IPS-18c (cell line): Measurements from ENCODE around the gene TNPO3.
"Not testable (repeated sequence)": the region's sequence is repeated elsewhere in the genome, so short reads cannot be mapped to it uniquely, and the experiment has no call there.

Source experiments
- H3K4me3 ChIP-seq: 2 replicates; pipeline ENCODE4 v1.7.0; 2013; ENCODE audit warnings: low read depth, mild to moderate bottlenecking, low read length, moderate library complexity; ENCODE audit not compliant: insufficient read depth
- H3K9me3 ChIP-seq: one replicate; pipeline ENCODE4 v1.6.1; 2013; ENCODE audit warnings: mild to moderate bottlenecking, low read length, moderate library complexity; ENCODE audit not compliant: control insufficient read depth, insufficient read depth

Gene TNPO3

DNA sequence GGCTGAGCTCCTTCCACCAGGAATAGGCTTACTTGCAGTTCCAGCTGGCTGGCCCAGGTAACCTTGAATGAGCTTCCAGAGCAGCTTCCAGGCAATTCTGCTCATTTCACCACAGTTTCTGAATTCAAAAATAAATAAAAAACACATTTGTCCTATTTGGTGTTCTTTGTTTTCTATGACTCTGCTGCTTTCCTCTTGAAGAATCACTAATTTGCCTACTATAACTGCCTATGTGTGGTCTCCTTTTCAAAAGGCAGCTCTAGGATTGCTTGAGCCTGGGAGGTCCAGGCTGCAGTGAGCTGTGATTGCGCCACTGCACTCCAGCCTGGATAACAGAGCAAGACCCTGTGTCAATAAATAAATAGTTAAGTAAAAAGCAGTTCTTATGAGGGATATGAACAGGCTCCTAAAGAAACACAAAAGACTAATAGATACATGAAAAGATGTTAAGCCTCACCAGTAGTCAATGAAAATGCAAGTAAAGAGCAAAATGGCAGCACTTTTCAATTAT, 19.5 kb upstream of the TNPO3 start:
- no peak overlapping the region for H3K4me3 ChIP-seq
- H3K9me3 ChIP-seq: peaks cover 2% of the 10 kb centered on the region

DNA sequence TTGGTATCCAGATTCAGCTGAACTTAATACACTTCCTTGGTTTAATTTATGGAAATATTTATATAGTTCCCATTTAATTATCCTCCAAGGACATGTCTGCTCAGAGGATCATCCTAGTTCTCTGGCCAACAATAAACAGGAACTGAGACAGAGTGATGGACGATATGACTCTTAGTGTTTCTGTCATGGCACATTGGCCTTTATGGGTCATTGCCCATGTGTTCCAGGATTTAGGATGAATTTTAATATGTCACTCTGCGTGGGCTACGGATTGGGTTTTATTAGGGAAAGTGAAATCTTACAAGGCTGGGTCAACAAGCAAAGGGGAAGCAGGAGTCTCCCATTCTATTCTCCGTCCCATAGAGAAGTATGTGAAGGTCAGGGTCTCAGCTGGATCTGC, 18.8 kb upstream of the TNPO3 start:
- Histone ChIP-seq H3K4me3 (no peak overlapping the region), H3K9me3 (peaks cover 2% of the 10 kb centered on the region)

DNA sequence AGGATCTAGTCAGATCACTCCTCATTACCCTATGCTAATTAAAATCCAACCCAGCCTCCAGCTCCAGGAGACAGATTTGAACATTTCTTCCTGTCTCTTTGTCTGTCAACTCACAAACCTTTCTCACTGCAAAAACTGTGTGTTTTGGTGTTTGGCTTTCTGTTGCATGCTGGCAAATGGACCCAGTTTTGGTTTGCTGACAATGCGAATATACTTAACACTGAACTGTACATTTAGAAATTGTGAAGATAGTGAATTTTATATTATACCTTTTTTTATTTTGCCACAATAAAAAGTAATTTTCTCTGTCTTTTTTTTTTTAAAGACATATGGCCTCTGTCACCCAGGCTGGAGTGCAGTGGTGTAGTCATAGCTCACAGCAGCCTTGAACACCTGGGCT, 18.3 kb upstream of the TNPO3 start:
- H3K4me3 ChIP-seq: no peak overlapping the region
- peaks cover 4% of the 10 kb centered on the region for H3K9me3 ChIP-seq

DNA sequence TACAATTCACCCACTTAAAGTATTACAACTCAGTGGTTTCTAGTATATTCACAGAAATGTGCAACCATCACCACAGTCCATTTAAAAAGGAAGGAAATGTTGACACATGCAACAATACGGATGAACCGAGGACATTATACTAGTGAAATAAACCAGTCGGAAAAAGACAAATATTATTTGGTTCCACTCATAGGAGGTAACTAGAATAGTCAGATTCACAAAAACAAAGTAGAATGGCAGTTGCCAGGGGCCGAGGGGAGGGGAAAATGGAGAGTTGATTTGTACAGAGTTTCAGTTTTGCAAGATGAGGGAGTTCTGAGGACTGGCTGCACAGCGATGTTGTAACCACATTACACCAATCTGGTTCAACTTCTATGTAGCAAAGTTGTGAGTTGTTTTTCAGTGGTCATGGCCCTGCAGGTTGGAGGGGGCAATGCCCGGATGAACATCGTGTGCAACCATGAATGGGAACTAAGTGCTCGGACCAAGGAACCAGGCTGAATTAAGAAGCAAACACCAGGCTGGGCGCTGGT, 17.6 kb upstream of the TNPO3 start:
- Histone ChIP-seq H3K4me3 (no peak overlapping the region), H3K9me3 (peaks cover 4% of the 10 kb centered on the region)

DNA sequence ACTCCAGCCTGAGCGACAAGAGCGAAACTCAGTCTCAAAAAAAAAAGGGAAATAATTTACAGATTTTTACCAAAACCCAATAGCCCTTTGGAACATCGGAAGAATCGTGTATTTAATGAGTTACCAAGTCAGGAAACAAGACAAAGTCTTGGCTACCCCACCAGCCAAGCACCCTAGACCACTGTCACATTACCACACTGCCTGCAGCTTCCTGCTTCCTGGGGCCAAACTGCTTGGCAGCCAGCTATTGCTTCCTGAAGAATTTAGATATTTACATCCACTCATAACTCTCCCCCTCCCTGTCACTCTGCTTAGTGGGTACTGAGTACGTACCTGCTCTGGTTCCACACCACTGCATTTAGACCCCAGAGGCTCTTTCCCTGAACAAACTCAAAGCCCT, 14.1 kb upstream of the TNPO3 start:
- no peak overlapping the region for H3K4me3 ChIP-seq
- peaks cover 2% of the 10 kb centered on the region for H3K9me3 ChIP-seq

DNA sequence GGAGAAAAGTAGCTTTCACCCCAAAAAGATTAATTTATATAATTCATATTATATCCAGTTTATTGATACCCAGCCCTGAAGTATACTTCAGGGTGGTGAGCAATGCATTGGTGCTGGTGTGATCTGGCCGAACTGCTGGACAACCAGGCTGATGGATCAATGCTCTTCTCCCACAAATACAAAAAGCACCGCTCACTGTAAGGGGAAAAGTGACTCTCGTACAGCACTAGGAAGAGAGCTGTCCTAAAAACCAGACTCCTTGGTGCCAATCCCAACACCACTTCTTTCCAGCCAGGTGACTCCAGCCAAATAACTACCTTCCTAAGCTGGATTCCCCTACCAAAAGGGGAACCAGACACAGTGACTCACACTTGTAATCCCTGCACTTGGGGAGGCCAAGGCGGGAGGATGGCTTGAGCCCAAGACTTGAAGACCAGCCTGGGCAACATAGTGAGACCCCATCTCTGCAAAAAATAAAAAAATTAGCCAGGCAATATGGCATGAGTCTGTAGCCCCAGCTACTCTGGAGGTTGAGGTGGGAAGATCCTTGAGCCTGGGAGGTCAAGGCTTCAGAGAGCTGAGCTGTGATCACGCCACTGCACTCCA, 13.1 kb upstream of the TNPO3 start:
- Histone ChIP-seq H3K4me3 (no peak overlapping the region), H3K9me3 (peaks cover 2% of the 10 kb centered on the region)

DNA sequence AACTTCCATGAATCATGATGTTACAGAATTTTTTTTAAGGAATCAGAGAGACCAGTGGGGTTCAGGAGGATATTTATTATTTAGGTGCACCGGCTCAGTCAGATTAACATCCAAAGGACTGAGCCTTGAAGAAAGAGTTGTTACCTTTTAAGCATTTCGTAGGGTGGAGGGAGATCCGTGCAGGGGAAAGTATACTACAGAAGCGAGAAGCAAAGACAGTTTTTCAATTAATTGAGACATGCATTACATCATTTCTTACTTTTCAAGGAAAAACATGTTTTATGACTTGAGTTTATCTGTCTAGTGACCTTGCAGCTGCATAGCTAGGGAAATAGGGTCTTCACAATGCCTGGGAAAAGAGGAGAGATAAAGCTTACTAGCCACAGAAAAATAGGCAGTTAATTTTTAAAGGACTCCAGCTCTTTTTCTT, 12.2 kb upstream of the TNPO3 start:
- H3K4me3 ChIP-seq, H3K9me3 ChIP-seq: not testable (repeated sequence)

DNA sequence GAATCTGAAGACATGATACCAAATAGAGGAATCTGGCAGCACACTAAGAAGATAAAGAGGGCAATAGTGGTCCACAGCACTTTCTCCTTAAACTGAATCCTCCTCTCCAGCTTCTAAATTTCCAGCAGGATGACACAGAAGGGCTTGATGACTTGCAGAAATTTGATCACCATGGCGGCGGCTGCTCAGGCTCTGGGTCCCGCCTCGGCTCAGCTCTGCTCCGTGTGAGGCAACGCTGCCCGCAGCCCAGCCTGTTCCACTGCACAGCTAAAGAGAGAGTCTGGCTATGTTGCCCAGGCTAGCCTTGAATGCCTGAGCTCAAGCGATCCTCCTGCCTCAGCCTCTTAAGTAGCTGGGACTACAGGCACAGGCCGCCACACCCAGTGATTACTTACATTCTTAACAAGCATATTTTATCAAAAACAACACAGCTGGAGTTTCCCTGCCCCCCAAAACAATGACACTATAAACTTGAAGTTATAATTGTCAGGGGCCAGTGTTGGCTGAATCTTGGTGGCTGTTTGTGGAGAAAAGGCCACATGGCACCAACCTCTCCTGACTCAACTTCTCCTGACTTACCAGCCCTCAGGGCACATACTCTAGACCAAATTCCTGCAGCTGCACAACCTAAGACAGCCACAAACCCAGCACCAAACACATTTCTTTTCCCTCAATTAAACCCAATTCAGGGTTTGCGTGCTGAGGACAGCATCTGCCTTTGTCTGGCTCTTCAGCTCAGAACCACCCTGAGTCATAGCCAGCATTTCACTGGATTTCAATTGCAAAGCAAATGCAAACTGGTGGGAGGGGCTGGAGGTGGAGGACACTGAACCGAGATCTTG, 11.6 kb upstream of the TNPO3 start:
- H3K9me3 ChIP-seq: peaks cover 5% of the 10 kb centered on the region
- H3K4me3 ChIP-seq: no peak overlapping the region

DNA sequence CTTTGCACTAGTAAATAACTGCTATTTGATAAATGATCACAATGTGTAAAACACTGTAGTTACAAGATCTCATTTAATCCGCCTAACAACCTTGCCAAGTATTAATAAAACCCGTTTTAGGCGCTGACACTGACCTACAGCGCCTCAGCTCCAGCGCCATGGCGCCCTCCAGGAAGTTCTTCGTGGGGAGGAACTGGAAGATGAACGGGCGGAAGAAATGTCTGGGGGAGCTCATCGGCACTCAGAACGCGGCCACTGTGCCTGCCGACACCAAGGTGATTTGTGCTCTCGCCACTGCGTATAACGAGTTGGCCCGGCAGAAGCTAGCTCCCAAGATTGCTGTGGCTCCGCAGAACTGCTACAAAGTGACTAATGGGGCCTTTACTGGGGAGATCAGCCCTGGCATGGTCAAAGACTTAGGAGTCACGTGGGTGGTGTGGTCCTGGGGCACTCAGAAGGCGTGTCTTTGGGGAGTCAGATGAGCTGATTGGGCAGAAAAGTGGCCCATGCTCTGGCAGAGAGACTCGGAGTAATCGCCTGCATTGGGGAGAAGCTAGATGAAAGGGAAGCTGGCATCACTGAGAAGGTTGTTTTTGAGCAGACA, 1.1 kb upstream of the TNPO3 start:
- Histone ChIP-seq H3K4me3 (no peak overlapping the region), H3K9me3 (no peaks in the 10 kb centered on the region)

DNA sequence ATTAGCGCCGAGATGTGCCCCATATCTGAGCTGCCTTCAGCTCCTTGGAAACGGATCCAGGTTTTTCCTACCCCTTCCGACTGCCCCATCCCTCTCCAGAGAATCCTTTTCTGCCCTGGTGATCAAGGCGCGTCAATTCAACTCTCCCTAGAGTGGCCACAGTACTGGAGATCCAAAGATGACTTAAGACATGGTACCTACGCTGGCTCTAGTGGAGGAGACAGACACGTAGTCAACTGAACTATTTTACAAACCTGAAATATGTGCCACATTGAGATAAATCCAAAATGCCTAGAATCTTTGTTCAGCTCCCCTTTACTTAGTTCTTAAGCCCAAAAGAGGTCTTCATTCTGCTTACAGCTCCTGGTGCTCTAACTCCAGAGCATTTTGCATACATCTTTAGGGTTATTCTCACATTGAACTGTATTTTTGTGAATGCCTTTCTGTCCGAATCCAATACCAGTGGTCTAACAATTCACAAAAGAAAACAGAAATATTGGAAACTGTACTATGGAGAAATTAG, 444 bp upstream of the TNPO3 start:
- Histone ChIP-seq H3K9me3 (no peaks in the 10 kb centered on the region), H3K4me3 (peak overlapping the region; percentile 94)

DNA sequence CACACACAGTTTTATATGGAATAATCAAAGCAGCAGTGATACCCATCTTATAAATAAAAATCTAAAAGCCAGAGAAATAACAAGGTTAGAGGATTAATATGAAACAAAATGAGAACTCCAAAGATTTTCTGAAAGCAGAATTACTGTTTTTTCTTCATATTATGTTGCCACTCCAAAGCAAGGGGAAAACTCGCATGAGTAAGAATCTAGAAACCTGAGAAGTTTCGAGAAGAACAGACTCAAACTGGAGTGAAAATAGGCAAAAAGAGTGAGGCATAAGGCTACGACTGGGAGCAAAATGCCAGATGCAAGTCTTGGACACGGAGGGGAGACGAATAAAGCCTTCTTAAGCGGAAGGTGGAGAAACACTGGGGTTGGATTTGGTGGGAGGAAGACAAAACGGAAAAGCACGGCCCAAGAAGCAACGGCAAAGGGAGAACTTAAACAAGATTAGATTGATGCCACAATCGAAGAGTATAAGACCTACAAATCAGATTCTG, 923 bp downstream of the TNPO3 start:
- Histone ChIP-seq H3K4me3 (peak overlapping the region; percentile 94), H3K9me3 (no peaks in the 10 kb centered on the region)

DNA sequence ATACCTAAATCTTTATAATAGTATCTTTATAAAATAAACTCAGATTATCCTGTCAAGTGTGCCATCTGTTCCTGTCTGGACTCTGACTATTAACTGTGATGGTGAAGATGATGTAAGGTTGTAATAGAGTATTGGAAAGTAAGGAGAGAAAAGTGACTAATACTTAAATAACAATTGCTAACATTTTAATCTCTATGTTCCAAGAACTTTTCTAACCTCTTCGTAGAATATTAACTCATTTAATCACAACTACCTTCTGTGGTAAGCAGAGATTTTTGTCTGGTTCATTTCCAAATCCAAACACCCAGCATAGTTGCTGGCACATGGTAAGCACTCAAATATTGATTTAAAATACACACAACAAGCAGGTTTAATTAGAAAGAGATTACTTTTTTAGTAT, 2.5 kb downstream of the TNPO3 start:
- Histone ChIP-seq H3K4me3 (no peak overlapping the region), H3K9me3 (no peaks in the 10 kb centered on the region)

DNA sequence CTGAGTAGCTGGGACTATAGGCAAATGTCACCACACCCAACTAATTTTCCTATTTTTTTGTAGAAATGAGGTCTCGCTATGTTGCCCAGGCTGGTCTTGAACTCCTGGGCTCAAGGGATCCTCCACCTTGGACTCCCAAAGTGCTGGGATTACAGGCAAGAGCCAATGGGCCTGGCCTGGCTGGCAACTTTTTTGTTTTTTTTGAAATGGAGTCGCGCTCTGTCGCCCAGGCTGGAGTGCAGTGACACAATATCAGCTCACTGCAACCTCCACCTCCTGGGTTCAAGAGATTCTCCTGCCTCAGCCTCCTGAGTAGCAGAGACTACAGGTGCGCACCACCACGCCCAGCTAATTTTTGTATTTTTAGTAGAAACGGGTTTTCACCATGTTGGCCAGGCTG, 3.5 kb downstream of the TNPO3 start:
- not testable (repeated sequence) for H3K9me3 ChIP-seq, H3K4me3 ChIP-seq

DNA sequence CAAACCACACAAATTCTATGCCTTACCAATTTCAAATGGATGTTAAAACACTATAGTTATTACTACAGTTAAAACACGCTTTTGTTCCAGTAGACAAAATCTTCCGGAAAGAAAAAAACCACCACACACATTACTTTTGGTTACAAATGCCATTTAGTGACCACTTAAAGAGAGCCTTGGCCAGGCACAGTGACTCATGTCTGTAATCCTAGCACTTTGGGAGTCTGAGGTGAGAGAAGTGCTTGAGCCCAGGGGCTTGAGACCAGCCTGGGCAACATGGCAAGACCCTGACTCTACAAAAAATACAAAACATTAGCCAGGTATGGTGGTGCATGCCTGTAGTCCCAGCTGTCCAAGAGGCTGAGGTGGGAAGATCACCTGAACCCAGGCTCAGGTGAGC, 7.2 kb downstream of the TNPO3 start:
- Histone ChIP-seq H3K9me3 (no peaks in the 10 kb centered on the region), H3K4me3 (no peak overlapping the region)

DNA sequence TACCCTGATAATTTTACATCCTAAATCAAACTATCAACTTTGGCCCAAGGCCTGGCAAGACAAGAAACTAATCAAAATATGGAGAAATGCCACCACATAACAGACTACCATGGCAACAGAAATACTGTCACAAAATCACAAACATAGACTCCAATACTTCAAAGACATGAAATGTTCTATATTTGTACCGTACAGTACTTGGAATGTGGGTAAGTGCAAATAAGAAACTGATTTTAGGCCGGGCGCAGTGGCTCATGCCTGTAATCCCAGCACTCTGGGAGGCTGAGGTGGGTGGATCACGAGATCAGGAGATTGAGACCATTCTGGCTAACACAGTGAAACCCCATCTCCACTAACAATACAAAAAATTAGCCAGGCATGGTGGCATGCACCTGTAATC, 9.2 kb downstream of the TNPO3 start:
- no peak overlapping the region for H3K4me3 ChIP-seq

DNA sequence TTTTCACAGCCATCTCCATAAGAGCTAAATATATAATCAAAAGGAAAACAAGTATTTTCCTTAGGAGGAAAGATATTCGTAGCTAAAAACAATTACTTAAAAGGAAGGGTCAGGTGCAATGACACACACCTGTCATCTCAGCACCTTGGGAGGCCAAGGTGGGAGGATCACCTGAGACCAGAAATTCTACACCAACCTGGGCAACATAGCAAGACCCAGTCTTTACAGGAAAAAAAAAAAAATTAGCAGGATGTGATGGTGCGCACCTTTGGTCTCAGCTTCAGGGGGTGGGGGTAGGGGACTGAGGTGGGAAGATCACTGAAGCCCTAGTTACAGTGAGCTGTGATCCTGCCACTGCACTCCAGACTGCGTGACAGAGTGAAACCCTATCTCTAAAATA, 11.9 kb downstream of the TNPO3 start:
- Histone ChIP-seq H3K9me3 (no peaks in the 10 kb centered on the region), H3K4me3 (no peak overlapping the region)

More for the DNA sequence above, 9.2 kb downstream of the TNPO3 start:
- H3K9me3 ChIP-seq: no peaks in the 10 kb centered on the region
